ENCODE data around the gene CD22. TPM values are rescaled to one million over a fixed set of nuclear protein-coding genes. Genes with fewer than 3 reads are reported as not detected.

The CD22 gene
- total and polyA plus RNA-seq, 2 of the 13 experiments (the other 11 are each of a cell fraction or from before 2014, with no cell fraction given), result 0.71 to 1.7 TPM

DNA sequence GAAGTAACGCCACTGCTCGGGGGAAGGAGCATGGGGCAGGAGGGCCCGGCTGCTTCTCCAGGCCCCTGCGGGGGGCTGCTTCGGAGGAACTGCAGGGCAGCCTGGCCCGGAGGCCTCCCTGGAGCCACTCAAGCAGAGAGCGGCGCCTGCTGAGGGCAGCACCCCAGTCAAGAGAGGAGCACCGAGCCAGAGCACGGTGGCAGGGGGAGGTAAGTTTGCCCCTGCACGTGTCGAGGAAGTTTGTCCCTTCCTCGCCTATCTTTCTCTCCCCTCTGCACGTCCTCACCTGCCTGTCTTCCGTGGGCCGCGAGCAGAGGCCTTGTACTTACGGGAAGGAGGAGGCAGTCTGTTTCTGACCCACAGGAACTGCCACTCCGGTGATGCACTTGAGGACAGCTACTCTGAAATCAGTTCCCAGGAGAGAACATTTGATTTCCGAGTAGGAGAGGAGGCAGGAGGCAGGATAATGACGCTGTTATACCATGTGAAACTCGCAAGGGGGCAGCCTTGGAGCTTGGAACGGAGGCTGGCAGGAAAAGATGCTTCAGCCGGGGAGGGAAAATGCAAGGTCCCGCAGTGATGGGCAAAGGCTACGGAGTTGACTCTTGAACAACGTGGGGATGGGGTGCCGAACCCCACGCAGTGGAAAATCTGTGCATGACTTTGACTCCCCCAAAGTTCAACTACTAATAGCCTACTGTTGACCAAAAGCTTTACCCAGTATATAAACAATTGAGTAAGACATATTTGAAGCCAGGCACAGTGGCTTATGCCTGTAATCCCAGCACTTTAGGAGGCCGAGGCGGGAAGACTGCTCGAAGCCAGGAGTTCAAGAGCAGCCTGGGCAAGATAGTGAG lies 23.7 kb downstream of the CD22 start (continued):
- TF ChIP-seq KAT8 (CRISPR knock-in tag; IDR thresholded peaks at IDR 0.05), result peak; percentile 40; the same call in 1 of the 2 replicates
- no peak for TF ChIP-seq NKX3-1 (CRISPR knock-in tag; IDR thresholded peaks at IDR 0.05)
- TF ChIP-seq, protein P1, sequence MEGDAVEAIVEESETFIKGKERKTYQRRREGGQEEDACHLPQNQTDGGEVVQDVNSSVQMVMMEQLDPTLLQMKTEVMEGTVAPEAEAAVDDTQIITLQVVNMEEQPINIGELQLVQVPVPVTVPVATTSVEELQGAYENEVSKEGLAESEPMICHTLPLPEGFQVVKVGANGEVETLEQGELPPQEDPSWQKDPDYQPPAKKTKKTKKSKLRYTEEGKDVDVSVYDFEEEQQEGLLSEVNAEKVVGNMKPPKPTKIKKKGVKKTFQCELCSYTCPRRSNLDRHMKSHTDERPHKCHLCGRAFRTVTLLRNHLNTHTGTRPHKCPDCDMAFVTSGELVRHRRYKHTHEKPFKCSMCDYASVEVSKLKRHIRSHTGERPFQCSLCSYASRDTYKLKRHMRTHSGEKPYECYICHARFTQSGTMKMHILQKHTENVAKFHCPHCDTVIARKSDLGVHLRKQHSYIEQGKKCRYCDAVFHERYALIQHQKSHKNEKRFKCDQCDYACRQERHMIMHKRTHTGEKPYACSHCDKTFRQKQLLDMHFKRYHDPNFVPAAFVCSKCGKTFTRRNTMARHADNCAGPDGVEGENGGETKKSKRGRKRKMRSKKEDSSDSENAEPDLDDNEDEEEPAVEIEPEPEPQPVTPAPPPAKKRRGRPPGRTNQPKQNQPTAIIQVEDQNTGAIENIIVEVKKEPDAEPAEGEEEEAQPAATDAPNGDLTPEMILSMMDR (CRISPR knock-in tag; IDR thresholded peaks at IDR 0.05), result peak; percentile 97
- TF ChIP-seq MTF1 (CRISPR knock-in tag; IDR thresholded peaks at IDR 0.05), result no peak
- no peak for TF ChIP-seq TSC22D2 (CRISPR knock-in tag; IDR thresholded peaks at IDR 0.05; ENCODE audit: borderline replicate concordance)
- TF ChIP-seq, protein P2, sequence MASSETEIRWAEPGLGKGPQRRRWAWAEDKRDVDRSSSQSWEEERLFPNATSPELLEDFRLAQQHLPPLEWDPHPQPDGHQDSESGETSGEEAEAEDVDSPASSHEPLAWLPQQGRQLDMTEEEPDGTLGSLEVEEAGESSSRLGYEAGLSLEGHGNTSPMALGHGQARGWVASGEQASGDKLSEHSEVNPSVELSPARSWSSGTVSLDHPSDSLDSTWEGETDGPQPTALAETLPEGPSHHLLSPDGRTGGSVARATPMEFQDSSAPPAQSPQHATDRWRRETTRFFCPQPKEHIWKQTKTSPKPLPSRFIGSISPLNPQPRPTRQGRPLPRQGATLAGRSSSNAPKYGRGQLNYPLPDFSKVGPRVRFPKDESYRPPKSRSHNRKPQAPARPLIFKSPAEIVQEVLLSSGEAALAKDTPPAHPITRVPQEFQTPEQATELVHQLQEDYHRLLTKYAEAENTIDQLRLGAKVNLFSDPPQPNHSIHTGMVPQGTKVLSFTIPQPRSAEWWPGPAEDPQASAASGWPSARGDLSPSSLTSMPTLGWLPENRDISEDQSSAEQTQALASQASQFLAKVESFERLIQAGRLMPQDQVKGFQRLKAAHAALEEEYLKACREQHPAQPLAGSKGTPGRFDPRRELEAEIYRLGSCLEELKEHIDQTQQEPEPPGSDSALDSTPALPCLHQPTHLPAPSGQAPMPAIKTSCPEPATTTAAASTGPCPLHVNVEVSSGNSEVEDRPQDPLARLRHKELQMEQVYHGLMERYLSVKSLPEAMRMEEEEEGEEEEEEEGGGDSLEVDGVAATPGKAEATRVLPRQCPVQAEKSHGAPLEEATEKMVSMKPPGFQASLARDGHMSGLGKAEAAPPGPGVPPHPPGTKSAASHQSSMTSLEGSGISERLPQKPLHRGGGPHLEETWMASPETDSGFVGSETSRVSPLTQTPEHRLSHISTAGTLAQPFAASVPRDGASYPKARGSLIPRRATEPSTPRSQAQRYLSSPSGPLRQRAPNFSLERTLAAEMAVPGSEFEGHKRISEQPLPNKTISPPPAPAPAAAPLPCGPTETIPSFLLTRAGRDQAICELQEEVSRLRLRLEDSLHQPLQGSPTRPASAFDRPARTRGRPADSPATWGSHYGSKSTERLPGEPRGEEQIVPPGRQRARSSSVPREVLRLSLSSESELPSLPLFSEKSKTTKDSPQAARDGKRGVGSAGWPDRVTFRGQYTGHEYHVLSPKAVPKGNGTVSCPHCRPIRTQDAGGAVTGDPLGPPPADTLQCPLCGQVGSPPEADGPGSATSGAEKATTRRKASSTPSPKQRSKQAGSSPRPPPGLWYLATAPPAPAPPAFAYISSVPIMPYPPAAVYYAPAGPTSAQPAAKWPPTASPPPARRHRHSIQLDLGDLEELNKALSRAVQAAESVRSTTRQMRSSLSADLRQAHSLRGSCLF (CRISPR knock-in tag; IDR thresholded peaks at IDR 0.05; ENCODE audit: borderline replicate concordance), result no peak
- peak; percentile 54; the same call in 1 of the 2 replicates for TF ChIP-seq KDM2A (CRISPR knock-in tag; IDR thresholded peaks at IDR 0.05; ENCODE audit: borderline replicate concordance, low read depth)
- no peak for TF ChIP-seq RFX1 (IDR thresholded peaks at IDR 0.05)
- TF ChIP-seq ZNF709 (CRISPR knock-in tag; IDR thresholded peaks at IDR 0.05), result no peak
- TF ChIP-seq EHMT2 (IDR thresholded peaks at IDR 0.05; ENCODE audit: borderline replicate concordance, low read depth, low read length), result no peak
- no peak for TF ChIP-seq RFX5 (IDR thresholded peaks at IDR 0.05; ENCODE audit: low read depth, low read length)
- TF ChIP-seq RAD51 (IDR thresholded peaks at IDR 0.05; ENCODE audit: borderline replicate concordance), result no peak
- no peak for TF ChIP-seq ZNF781 (CRISPR knock-in tag; IDR thresholded peaks at IDR 0.05; ENCODE audit: borderline replicate concordance, not compliant biosample characterization)
- TF ChIP-seq ISL2 (CRISPR knock-in tag; IDR thresholded peaks at IDR 0.05), result no peak
- TF ChIP-seq MAFG (CRISPR knock-in tag; IDR thresholded peaks at IDR 0.05), result no peak
- 0 out of 2 replicates have a peak, but pooled peaks have one; percentile 55 for TF ChIP-seq MIXL1 (CRISPR knock-in tag; IDR thresholded peaks at IDR 0.05)
- TF ChIP-seq GABPB1 (CRISPR knock-in tag; IDR thresholded peaks at IDR 0.05), result peak; percentile 14; the same call in 1 of the 2 replicates
- TF ChIP-seq ZNF598 (CRISPR knock-in tag; IDR thresholded peaks at IDR 0.05; ENCODE audit: borderline replicate concordance), result peak; percentile 12; the same call in 1 of the 2 replicates
- no peak for TF ChIP-seq JUND (CRISPR knock-in tag; IDR thresholded peaks at IDR 0.05)
- no peak for TF ChIP-seq ZNF335 (CRISPR knock-in tag; IDR thresholded peaks at IDR 0.05)
- TF ChIP-seq, protein P3, sequence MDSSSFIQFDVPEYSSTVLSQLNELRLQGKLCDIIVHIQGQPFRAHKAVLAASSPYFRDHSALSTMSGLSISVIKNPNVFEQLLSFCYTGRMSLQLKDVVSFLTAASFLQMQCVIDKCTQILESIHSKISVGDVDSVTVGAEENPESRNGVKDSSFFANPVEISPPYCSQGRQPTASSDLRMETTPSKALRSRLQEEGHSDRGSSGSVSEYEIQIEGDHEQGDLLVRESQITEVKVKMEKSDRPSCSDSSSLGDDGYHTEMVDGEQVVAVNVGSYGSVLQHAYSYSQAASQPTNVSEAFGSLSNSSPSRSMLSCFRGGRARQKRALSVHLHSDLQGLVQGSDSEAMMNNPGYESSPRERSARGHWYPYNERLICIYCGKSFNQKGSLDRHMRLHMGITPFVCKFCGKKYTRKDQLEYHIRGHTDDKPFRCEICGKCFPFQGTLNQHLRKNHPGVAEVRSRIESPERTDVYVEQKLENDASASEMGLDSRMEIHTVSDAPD (CRISPR knock-in tag; IDR thresholded peaks at IDR 0.05), result no peak

All from HepG2 (cell line).